Measurements from ENCODE around the gene CLRN1. TPM values are rescaled to one million over a fixed set of nuclear protein-coding genes. Genes with fewer than 3 reads are reported as not detected.

Gene CLRN1
- polyA plus RNA-seq, 3 donors: not detected

- DNase-seq: no peak
These were observed 49.9 kb downstream of the CLRN1 start for GRCh38 chr3:150922611-150923010.

GRCh38 chr3:150921209-150921608 lies 51.3 kb downstream of the CLRN1 start:
- DNase-seq: no peak

DNA sequence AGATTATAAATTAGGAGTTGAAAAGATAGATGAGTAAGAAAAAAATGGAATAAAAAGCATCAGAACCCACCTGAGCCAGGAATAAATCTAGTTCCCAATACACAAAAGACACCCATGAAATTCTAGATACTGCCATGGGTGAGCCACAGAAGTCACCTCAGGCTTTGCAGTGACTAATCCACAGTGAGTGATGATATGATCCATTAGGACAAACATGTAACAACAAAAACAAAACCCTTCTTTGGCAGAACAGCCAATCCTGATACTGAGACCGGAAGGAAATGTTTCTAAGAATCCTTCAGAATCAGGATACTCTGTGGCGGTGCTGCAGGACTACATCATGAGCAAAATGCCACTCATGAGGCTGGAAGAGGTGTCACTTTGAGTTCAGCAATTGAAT lies 52.3 kb downstream of the CLRN1 start:
- no peak for DNase-seq

DNA sequence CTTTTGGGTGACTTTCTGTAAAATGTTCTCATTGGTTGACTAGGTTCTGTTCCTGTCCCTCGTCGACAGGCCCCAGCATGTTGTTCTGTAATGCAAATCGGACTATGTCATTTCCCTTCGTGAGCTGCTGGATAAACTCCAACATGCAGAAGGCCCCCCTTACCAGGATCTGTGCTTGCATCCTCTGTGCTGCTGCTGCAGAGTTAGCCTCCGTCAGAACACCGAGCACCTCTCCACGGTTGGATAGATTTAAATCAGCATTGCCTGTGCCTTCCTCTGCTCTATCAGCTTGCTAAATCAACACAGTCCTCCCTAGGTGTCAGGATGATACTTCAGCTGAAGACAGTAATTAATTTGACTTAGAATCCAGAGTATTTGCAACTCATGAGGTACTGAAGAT lies 54.6 kb downstream of the CLRN1 start:
- DNase-seq: peak; percentile 42

GRCh38 chr3:150913133-150913922 lies 59.2 kb downstream of the CLRN1 start:
- DNase-seq: peak; percentile 19

DNA sequence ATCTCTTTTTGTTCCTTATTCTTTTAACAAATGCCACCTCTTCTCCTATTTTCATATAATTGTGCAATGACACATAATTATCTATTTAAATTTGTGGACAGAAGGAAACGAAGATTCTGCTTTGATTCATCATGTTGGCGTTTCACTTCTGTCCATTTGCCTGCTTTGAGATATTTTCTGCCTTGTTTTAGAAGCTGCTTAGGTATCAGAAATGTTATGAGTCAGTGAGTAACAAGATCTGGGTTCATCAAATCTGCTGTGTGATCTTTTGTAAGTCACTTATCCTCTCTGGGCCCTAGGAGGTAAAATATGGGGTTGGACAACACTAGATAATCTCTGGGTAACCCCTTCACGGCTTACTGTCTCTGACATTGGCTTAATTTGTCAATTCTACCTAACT lies 60.0 kb downstream of the CLRN1 start:
- DNase-seq: no peak

GRCh38 chr3:150911771-150912170 lies 60.8 kb downstream of the CLRN1 start:
- DNase-seq: no peak

- peak; percentile 41 for DNase-seq
These were observed 66.1 kb downstream of the CLRN1 start for GRCh38 chr3:150906461-150906860.

- DNase-seq: no peak
These were observed 66.8 kb downstream of the CLRN1 start for GRCh38 chr3:150905746-150906145.

GRCh38 chr3:150905339-150905738 lies 67.2 kb downstream of the CLRN1 start, which contains the start of gene MINDY4B:
Gene MINDY4B, minus strand, starts transcription at chr3:150905439. Its CDS starts 0 bp downstream, at chr3:150905439.
- DNase-seq: no peak

DNA sequence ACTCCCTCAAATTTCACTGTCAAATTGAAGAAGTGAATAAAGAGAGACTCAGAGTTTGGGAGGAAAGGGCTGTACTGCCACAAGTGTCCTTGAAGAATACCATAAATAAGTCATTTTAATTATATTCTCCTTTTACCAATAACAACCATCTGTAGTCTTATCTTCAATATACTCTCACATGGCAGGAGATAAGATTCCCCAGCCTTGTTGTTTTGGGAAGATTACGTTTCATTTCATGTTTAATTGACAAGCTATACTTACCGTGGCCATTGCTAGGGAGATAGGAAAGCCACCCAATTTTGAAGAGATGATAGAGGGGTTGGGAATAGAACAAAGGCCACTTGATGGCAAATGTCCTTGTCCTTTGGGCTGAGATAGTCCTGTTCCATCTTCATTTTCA lies 69.5 kb downstream of the CLRN1 start:
- DNase-seq: no peak

DNA sequence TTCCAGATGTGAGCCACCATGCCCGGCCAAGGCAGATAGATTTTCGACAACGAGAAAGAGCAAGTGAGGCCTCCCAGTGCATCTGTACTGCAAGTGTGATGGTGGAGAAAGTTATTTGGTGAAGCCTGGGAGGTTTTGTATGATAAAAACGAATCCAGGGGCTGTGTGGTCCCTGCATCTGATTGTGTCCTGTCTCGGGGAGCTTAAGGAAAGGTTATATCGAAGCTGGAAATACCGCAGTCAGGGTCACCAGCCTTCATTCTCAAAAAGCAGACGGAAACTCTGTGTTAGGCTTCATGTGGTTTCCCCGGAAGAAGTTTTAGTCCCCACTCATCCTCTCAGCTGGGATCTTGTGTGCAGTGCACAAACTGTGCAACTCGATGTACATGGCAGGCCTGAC lies 70.7 kb downstream of the CLRN1 start:
- DNase-seq: no peak

DNA sequence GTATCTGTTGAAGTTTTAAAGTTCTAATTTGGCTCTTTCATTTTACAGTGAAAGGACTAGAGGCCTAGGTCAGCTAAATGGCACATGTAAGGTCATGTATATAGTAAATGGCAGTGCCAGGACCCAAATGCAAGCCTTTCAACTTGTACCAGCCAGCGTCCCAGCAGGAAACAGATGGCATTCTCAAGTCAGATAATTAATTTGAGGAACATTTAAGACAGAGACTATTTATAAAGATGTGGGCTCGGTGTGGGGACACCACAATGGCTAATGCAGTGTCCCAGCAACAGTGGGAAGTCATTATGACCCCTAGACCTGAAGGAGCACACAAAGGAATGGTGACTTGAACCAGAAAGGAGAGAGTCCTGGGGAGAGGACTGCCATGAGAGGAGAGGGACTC lies 73.4 kb downstream of the CLRN1 start:
- DNase-seq: no peak

DNA sequence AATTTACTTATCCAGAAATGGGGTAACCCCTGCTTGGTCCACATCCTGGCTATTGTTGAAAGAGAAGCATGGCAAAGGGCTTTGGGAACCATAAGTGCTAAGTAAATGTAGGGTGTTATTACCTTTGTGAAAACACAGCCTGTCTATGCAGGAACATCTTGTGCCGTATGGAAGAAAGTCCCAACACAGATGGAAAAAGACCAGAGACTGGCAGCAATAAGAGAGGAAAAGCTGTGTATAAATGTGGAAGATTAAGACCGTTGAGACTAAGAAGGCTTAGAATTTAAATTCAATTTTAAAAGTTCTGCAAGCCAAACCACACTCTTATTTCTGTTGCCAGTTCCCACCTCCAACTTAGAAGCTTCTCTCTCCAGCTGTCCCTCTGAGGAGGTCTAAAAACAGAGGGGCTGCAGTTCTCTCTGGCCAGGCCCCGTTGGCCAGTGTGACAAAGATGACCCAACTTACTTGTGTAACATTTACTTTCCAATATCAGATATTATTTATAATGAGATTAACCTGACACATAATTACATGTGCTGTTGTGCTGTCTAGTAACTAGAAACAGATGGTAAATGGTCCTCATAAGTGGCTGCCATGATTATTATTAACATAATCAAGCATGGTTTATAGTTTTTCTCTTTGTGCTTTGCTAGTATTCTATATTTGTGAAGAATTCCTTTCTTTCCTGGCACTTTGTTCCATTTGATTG lies 74.3 kb downstream of the CLRN1 start:
- DNase-seq: no peak

DNA sequence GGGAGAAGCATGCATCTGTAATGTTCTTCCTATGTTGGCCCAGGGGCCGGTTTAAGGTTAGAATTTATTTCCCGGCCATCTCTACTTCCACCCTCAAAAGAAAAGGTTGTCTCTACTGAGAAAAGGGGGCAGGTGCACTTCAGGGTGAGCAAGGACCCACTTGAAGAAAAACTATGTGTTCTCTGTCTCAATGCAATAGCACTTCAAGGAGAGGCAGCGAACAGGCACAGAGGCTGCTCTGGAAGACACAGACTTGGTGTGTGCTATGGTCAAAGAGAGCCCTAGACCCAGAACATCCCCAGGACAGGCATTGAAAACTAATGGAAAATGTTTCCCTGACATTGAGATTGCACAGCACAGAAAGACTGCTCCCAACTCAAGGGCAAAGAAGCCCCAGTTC lies 74.9 kb downstream of the CLRN1 start:
- DNase-seq: no peak

GRCh38 chr3:150890831-150891230 lies 81.7 kb downstream of the CLRN1 start:
- no peak for DNase-seq

DNA sequence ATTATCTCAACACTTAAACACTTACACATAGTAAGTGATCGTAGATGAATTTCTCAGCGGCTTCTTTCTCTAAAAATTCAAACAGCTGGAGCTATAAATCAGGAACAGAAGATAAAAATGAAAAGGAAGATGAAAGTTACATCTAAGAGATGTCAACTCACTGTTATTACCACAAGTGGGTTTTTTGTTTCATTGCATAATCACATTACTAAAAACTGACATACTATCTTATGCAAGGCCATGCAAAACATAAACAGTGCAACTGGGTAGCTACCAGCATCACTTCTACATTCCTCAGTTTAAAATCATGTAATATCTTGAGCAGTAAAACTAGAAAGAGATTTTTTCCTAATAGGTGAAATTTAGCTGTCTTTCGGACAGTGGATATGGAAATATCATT lies 82.2 kb downstream of the CLRN1 start:
- no peak for DNase-seq

- DNase-seq: no peak
These were observed 83.4 kb downstream of the CLRN1 start for GRCh38 chr3:150889106-150889505.

GRCh38 chr3:150887031-150887430 lies 85.5 kb downstream of the CLRN1 start:
- no peak for DNase-seq

- no peak for DNase-seq
These were observed 87.0 kb downstream of the CLRN1 start for GRCh38 chr3:150885535-150885934.

- peak; percentile 57 for DNase-seq
These were observed 93.4 kb downstream of the CLRN1 start for GRCh38 chr3:150878996-150879575.

GRCh38 chr3:150878290-150878689 lies 94.2 kb downstream of the CLRN1 start:
- no peak for DNase-seq

DNA sequence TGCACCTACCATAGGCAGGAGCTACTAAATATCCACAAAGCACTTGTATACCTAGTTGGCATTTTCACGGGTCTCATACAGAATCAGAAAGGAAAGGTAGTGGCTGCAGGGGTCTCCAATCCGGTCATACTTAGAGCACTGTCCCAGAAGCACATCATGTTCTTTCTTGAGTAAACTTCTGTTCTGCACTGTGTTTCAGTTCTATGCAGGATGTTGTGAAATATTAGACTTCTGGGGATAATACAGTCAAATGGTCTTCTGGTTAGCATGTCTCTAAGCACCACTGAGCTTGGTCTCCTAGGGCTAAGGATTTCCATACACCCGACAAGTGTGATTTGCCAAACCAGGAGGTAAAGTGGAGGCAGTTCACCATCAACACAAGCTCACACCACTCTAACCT lies 95.2 kb downstream of the CLRN1 start:
- DNase-seq: no peak

Data from renal pelvis (tissue), 4 donors.